Kidney (tissue), 14 donors: ENCODE results near the gene RAPGEF1. TPM values are rescaled to one million over a fixed set of nuclear protein-coding genes. Genes with fewer than 3 reads are reported as not detected.

Experiments used
- DNase-seq, 5 donors: peaks; one replicate each; pipeline ENCODE4 v3.0.0-alpha.2; 2013 to 2020
- FAIRE-seq: peaks from 2 replicates; lab custom pipeline; 2012; peaks lifted over from hg19 to GRCh38; lab: Jason Lieb, UNC
- H3K27ac ChIP-seq, 2 donors: one replicate each; pipeline ENCODE4 v1.7.0; 2013; ENCODE audit warnings: low read depth in 2 of 2, low read length in 2 of 2, inconsistent platforms in 1 of 2
- H3K27me3 ChIP-seq: one replicate; pipeline ENCODE4 v1.7.1; 2013; ENCODE audit warnings: low read length, inconsistent platforms; ENCODE audit not compliant: control insufficient read depth, insufficient read depth
- H3K36me3 ChIP-seq, 3 donors: one replicate each; pipeline versions ENCODE4 v1.7.0 to v1.7.1; 2013; ENCODE audit warnings: low read length in 3 of 3, control low read depth in 1 of 3, inconsistent platforms in 1 of 3; ENCODE audit not compliant: insufficient read depth in 3 of 3, control insufficient read depth in 2 of 3
- H3K4me1 ChIP-seq, 3 donors: one replicate each; pipeline versions ENCODE4 v1.7.0 to v1.7.1; 2013; ENCODE audit warnings: low read length in 3 of 3, inconsistent platforms in 1 of 3, low read depth in 1 of 3; ENCODE audit not compliant: control insufficient read depth in 2 of 3, insufficient read depth in 2 of 3
- H3K4me3 ChIP-seq, 3 donors: one replicate each; pipeline versions ENCODE4 v1.7.0 to v1.8.1; 2013; ENCODE audit warnings: low read length in 3 of 3, control low read depth in 1 of 3, inconsistent platforms in 1 of 3
- H3K9ac ChIP-seq, 3 donors: one replicate each; pipeline versions ENCODE4 v1.7.0 to v1.7.1; 2013; ENCODE audit warnings: low read length in 3 of 3, control low read depth in 1 of 3, inconsistent platforms in 1 of 3
- H3K9me3 ChIP-seq, 3 donors: one replicate each; pipeline versions ENCODE4 v1.7.0 to v1.7.1; 2013; ENCODE audit warnings: low read length in 3 of 3, control low read depth in 1 of 3, inconsistent platforms in 1 of 3; ENCODE audit not compliant: control insufficient read depth in 2 of 3, insufficient read depth in 1 of 3
- intact Hi-C: fragments of 100-400 bp; cut with DNase I; formaldehyde crosslinking; loops from one replicate; pipeline ENCODE4 v1.11.1; 2022
- polyA plus RNA-seq: library from polyadenylated mRNA; stranded (reverse); fragments of 350-450 nt; fragmentation: Illumina TruSeq; extraction: RNeasy Lipid Tissue Mini Kit (QIAGEN cat#74804); gene quantifications from one replicate; pipeline ENCODE4 v1.2.3, GENCODE V29; 2014; ENCODE audit warnings: low read depth, low replicate concordance; ENCODE audit not compliant: insufficient read depth
- total RNA-seq: library from RNA; stranded (reverse); fragmentation: NEBNext Ultra II Directional; extraction: Animal tissue kit (Norgen Biotek cat#: 25700); gene quantifications from one replicate; pipeline ENCODE4 v1.2.1, GENCODE V29; 2021
- TF ChIP-seq, protein P1 (sequence below): IDR thresholded peaks from 3 replicates; pipeline ENCODE4 v1.5.1; 2012; ENCODE audit warnings: mild to moderate bottlenecking, moderate library complexity, borderline replicate concordance; ENCODE audit not compliant: insufficient read depth; ENCODE audit errors: extremely low read depth
- donor health status: control.
- donor health status: control.
- donor health status: control.
- donor health status: control.
- donor health status: control.
- donor health status: DM: yes; HTN: yes; CAD: no.
- donor health status: Normal renal cell carcinoma (clear cell type).

RAPGEF1 gene
- total and polyA plus RNA-seq, 2 donors from 2014 or later = 15.5 to 79.7 TPM

DNA sequence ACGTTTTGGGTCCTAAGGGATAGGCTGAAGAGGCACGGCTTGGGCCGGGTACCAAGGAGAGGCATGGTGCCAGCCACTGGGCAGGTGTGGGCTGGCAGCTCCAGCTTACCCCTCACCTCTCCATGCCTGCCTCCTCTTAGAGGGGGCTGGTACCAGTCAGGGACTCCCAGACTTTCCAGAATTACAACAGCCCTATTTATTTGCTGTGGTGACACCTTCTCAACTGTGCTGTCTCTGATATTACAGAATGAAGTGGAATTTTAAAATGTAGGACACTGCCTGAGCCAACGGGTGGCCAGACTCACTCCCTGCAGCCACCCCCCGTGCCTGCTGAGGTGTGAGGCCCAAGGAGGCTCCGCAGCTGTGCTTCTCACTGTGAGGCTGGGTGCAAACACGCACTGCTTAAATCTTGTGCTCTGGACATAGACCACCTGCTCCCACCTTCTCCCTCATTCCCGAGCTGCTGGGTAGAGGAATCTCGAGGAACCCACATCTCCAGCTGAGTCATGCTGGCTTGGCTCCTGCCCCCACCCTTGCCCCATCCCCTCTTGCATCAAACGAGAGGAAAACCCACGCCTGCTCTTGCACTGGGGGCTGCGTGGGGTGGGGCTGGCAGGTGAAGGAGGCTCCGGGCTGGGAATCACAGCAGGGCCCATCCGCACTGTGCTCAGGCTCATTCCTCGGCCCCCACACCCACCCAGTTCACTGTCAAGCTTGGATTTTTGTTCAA is 146.6 kb downstream of the RAPGEF1 start:
- TF ChIP-seq, protein P1, sequence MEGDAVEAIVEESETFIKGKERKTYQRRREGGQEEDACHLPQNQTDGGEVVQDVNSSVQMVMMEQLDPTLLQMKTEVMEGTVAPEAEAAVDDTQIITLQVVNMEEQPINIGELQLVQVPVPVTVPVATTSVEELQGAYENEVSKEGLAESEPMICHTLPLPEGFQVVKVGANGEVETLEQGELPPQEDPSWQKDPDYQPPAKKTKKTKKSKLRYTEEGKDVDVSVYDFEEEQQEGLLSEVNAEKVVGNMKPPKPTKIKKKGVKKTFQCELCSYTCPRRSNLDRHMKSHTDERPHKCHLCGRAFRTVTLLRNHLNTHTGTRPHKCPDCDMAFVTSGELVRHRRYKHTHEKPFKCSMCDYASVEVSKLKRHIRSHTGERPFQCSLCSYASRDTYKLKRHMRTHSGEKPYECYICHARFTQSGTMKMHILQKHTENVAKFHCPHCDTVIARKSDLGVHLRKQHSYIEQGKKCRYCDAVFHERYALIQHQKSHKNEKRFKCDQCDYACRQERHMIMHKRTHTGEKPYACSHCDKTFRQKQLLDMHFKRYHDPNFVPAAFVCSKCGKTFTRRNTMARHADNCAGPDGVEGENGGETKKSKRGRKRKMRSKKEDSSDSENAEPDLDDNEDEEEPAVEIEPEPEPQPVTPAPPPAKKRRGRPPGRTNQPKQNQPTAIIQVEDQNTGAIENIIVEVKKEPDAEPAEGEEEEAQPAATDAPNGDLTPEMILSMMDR = no peak
- no peaks in the 10 kb centered on the region for H3K9me3 ChIP-seq
- no peaks in the 10 kb centered on the region for H3K4me1 ChIP-seq
- no peaks in the 10 kb centered on the region for H3K27me3 ChIP-seq
- no peak for DNase-seq
- FAIRE-seq = no peak
- H3K4me3 ChIP-seq = no peak overlapping the region
- no peak overlapping the region for H3K27ac ChIP-seq
- intact Hi-C loops = no loop called here
- H3K9ac ChIP-seq = no peak overlapping the region
- H3K36me3 ChIP-seq = peaks cover 0 to 47% (median 23%) of the 10 kb centered on the region in 3 donors

DNA sequence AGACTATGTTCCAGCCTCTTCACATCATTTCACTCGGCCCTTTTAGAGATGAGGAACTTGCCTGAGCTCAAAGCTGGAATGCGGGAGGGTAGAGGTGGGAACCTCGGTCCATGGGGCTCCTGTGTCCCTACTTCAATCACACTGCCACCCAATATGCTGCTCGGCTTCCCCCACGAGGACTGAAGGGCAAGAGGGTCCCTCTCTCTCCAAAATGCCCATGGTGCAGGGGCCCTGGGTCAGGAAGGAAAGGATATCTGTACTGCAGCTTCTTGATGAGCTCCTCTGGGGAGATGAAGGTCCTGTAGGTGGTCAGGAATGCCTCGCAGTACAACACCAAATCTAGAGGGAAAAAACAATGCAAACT is 148.0 kb downstream of the RAPGEF1 start:
- H3K27ac ChIP-seq = no peak overlapping the region
- no peak overlapping the region for H3K4me3 ChIP-seq
- FAIRE-seq (no peak), DNase-seq (no peak)
- intact Hi-C loops = no loop called here
- no peaks in the 10 kb centered on the region for H3K27me3 ChIP-seq
- TF ChIP-seq, protein P1 = no peak
- H3K9me3 ChIP-seq = no peaks in the 10 kb centered on the region
- no peaks in the 10 kb centered on the region for H3K4me1 ChIP-seq
- no peak overlapping the region for H3K9ac ChIP-seq
- peaks cover 0 to 39% (median 22%) of the 10 kb centered on the region in 3 donors for H3K36me3 ChIP-seq

DNA sequence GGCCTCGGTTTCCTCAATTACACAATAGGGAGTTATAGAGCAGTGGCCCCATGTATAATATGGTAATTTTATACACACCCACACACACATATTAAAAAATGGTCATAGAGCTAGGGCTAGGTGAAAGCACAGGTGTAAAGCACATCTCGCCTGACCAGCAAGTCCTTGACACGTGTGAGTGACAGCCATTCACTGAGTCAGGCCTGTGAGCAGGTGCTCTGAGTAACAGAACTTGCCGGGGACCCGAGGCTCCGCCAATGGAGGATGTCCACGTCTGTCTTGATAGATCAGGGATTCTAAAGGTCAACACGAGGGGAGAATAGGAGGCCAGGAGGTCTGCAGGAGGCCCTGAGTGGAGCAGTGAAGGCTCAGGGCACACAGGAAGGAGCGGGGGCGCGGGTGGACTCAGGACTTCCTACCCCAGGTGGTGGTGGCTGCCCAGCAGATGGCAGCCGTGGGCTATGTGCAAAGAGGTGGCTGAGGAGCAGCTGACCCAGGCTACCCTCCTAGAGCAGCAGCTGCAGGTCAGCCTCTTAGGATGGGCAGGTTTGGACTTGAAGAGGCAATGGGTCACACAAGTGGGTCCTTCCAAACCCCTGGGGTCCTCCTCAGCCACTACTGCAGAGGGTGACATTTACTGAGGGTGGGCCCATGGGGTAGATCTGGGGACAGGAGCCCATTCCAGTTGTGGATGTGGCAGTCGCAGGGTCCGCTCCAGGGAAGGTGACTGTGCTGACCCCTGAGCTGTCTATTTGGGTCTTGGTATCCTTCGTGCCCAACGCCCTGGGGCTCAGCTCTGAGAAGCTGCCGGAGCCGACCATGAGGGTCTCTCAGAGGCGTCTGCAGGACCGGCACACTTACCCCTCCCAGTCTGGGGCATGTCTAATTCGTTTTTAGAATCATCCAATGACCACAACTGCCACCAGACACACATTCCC is 148.7 kb downstream of the RAPGEF1 start:
- DNase-seq (peak; percentile 78 to 92 (median 83)), FAIRE-seq (no peak)
- intact Hi-C loops = no loop called here
- TF ChIP-seq, protein P1 = peak; percentile 87
- H3K27me3 ChIP-seq = no peaks in the 10 kb centered on the region
- peaks cover 0 to 34% (median 22%) of the 10 kb centered on the region in 3 donors for H3K36me3 ChIP-seq
- no peak overlapping the region for H3K9ac ChIP-seq
- no peaks in the 10 kb centered on the region for H3K4me1 ChIP-seq
- H3K9me3 ChIP-seq = no peaks in the 10 kb centered on the region
- no peak overlapping the region for H3K27ac ChIP-seq
- H3K4me3 ChIP-seq = no peak overlapping the region
